Measurements from ENCODE around the gene MADCAM1.

Gene MADCAM1

DNA sequence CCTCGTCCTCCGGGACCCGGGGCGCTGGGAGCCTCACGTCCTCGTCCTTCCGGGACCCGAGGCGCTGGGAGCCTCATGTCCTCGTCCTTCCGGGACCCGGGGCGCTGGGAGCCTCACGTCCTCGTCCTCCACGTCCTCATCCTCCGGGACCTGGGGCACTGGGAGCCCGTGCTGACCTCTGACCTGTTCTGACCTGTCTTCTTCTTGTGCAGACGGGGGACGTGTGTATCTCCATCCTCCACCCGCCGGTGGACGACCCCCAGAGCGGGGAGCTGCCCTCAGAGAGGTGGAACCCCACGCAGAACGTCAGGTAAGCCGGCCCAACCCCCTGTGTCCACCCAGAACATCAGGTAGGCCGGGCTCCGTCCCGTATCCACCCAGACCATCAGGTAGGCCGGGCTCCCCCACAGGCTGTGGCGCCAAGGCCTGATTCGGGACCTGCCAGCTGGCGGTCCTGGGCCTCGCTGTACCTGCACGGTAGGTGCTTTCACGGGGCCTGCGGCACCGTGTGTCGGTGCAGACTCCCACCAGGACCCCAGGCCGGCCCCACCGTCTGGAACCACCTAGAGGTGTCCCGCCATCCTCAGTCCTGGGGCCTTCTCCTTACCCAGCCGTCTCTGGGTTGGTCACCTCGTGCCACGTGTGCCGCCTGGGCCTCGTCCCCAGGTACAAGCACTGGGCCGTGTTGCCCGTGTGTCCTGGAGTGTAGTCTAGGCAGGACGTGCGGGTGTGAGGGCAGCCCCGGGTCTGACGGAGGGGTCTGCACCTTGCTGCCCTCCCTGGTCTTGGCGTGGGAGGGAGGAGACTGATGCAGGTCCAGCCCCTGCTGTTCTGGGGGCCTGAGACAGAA is 40.0 kb downstream of the MADCAM1 start:
- TF ChIP-seq, protein P1, sequence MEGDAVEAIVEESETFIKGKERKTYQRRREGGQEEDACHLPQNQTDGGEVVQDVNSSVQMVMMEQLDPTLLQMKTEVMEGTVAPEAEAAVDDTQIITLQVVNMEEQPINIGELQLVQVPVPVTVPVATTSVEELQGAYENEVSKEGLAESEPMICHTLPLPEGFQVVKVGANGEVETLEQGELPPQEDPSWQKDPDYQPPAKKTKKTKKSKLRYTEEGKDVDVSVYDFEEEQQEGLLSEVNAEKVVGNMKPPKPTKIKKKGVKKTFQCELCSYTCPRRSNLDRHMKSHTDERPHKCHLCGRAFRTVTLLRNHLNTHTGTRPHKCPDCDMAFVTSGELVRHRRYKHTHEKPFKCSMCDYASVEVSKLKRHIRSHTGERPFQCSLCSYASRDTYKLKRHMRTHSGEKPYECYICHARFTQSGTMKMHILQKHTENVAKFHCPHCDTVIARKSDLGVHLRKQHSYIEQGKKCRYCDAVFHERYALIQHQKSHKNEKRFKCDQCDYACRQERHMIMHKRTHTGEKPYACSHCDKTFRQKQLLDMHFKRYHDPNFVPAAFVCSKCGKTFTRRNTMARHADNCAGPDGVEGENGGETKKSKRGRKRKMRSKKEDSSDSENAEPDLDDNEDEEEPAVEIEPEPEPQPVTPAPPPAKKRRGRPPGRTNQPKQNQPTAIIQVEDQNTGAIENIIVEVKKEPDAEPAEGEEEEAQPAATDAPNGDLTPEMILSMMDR (IDR thresholded peaks at IDR 0.05) = no peak
- no peak overlapping the region for H3K4me3 ChIP-seq (ENCODE audit: low read depth, low read length)
- peaks cover 9% of the 10 kb centered on the region for H3K4me1 ChIP-seq
- H3K9ac ChIP-seq = no peak overlapping the region
- H2AFZ ChIP-seq = no peak overlapping the region
- H3K4me2 ChIP-seq (ENCODE audit: low read length) = no peak overlapping the region
- no peaks in the 10 kb centered on the region for H3K27me3 ChIP-seq (ENCODE audit: control insufficient read depth, insufficient read depth, low read length)
- H3K79me2 ChIP-seq = peaks cover 40% of the 10 kb centered on the region
- H3K9me3 ChIP-seq (ENCODE audit: control insufficient read depth, low read length) = no peaks in the 10 kb centered on the region
- H3K36me3 ChIP-seq (ENCODE audit: control insufficient read depth, insufficient read depth, low read length) = no peaks in the 10 kb centered on the region
- H3K27ac ChIP-seq = no peak overlapping the region

DNA sequence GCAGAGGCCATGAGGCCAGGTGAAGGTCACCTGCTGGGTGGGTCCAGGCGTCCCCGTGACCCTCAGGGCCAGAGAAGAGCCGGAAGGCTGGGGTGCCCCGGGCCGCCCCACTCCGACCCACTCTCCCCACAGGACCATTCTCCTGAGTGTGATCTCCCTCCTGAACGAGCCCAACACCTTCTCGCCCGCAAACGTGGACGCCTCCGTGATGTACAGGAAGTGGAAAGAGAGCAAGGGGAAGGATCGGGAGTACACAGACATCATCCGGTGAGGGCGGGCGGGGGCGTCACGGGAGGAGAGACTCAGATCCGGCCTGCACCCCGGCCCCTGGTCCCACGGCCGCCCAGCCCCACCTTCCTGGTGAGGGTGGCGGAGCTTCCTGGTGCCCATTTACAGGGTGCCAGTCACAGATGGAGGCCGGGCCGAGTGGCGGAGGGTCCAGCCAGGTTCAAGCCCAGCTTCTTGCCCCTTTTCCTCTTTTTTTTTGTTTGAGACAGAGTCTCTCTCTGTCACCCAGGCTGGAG is 40.7 kb downstream of the MADCAM1 start:
- Histone ChIP-seq H3K4me3 (ENCODE audit: low read depth, low read length) (no peak overlapping the region), H3K36me3 (ENCODE audit: control insufficient read depth, insufficient read depth, low read length) (no peaks in the 10 kb centered on the region), H3K4me2 (ENCODE audit: low read length) (no peak overlapping the region), H2AFZ (no peak overlapping the region), H3K27me3 (ENCODE audit: control insufficient read depth, insufficient read depth, low read length) (no peaks in the 10 kb centered on the region), H3K27ac (no peak overlapping the region), H3K79me2 (peaks cover 40% of the 10 kb centered on the region), H3K9me3 (ENCODE audit: control insufficient read depth, low read length) (no peaks in the 10 kb centered on the region), H3K4me1 (peaks cover 9% of the 10 kb centered on the region), H3K9ac (no peak overlapping the region)
- TF ChIP-seq, protein P1 (IDR thresholded peaks at IDR 0.05) = no peak

DNA sequence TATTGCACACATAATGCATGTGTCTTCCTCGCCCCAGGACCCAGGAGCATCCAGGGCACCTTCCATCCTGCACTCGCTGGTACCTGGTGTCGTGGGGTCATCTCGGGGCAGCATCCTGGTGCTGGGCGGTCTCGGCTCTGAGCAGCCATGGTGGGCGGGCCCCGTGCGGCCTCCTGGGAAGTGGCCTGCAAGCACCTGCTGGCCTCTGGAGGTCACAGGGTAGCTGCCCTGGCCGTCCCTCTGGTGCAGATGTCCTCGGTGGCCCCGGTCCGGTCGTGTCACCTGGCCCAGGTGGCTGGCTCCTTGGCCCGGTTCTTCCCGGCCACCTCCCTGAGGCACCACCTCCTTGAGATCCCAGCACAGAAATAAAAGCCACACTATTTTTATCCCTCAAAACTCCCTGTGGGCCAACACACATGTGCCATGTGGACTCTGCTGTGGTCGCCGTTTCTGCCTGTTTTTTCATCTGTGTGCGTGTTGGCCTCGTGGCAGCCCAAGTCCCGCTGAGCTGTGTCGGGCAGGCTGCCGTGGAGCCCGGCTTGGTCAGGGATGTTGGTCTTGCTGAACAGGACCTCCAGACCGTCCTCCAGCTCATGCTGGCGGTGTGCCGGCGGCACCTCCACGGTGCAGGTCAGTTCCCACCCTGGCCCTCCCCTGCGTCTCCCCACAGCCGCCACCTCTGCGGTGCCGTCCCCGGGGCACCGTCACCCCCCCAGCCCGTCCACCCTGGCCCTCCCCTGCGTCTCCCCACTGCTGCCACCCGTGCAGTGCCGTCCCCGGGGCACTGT is 42.5 kb downstream of the MADCAM1 start:
- Histone ChIP-seq H3K4me1 (peaks cover 3% of the 10 kb centered on the region), H2AFZ (no peak overlapping the region)

DNA sequence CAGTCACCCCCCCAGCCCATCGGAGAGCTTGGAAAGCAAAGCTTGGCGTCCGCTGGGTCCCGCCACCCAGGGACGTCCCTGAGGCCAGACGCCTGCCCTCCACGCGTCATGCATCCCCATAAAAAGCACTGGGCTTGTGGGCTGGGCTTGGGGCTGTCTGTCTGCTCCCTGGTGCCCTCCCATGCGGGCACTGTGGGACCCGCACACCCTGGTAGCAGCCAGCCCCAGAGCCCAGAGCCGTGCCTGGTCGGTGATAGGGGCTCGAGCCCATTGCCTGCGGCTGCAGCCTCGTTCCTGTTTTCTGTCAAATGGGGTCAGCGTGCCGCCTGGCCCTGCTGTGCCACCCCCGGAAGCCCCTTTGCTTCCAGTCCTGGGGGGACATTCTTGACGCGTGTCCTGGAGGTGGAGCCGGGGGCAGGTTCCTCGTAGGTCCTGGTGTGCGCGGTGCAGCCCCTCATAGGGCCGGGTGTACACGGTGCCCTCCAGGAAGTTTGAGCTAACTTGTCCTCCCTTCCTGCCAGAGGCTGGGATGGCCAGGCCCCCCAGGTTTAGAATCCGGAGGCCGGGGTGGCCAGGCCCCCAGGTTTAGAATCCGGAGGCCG is 43.2 kb downstream of the MADCAM1 start:
- H3K27me3 ChIP-seq (ENCODE audit: control insufficient read depth, insufficient read depth, low read length) = no peaks in the 10 kb centered on the region
- no peaks in the 10 kb centered on the region for H3K9me3 ChIP-seq (ENCODE audit: control insufficient read depth, low read length)
- H3K4me2 ChIP-seq (ENCODE audit: low read length) = no peak overlapping the region
- TF ChIP-seq, protein P1 (IDR thresholded peaks at IDR 0.05) = no peak
- no peak overlapping the region for H2AFZ ChIP-seq
- no peak overlapping the region for H3K4me3 ChIP-seq (ENCODE audit: low read depth, low read length)
- peaks cover 3% of the 10 kb centered on the region for H3K4me1 ChIP-seq
- no peak overlapping the region for H3K27ac ChIP-seq
- H3K9ac ChIP-seq = no peak overlapping the region
- H3K79me2 ChIP-seq = peaks cover 23% of the 10 kb centered on the region
- no peaks in the 10 kb centered on the region for H3K36me3 ChIP-seq (ENCODE audit: control insufficient read depth, insufficient read depth, low read length)

More for the DNA sequence above, 42.5 kb downstream of the MADCAM1 start:
- no peak overlapping the region for H3K4me3 ChIP-seq (ENCODE audit: low read depth, low read length)
- no peaks in the 10 kb centered on the region for H3K27me3 ChIP-seq (ENCODE audit: control insufficient read depth, insufficient read depth, low read length)
- no peak overlapping the region for H3K9ac ChIP-seq
- no peak overlapping the region for H3K4me2 ChIP-seq (ENCODE audit: low read length)
- H3K27ac ChIP-seq = no peak overlapping the region
- H3K9me3 ChIP-seq (ENCODE audit: control insufficient read depth, low read length) = no peaks in the 10 kb centered on the region
- H3K79me2 ChIP-seq = peaks cover 27% of the 10 kb centered on the region
- H3K36me3 ChIP-seq (ENCODE audit: control insufficient read depth, insufficient read depth, low read length) = no peaks in the 10 kb centered on the region
- TF ChIP-seq, protein P1 (IDR thresholded peaks at IDR 0.05) = no peak
